CD14-positive monocyte (primary cell): ENCODE results near the gene ZNF79. TPM values are rescaled to one million over a fixed set of nuclear protein-coding genes. Genes with fewer than 3 reads are reported as not detected.

Experiments used
- DNase-seq, 3 donors: peaks; one replicate each; pipeline ENCODE4 v3.0.0-alpha.2; 2011 to 2022
- H2AFZ ChIP-seq: 2 replicates; pipeline ENCODE4 v1.6.0; 2012; ENCODE audit warnings: mild to moderate bottlenecking, low read depth, low read length, inconsistent platforms; ENCODE audit not compliant: insufficient read depth, poor library complexity, severe bottlenecking
- H3K27ac ChIP-seq, 2 donors: 1 replicate in 1 of 2; 2 replicates in 1 of 2; pipeline ENCODE4 v1.5.1; 2012 to 2013; ENCODE audit warnings: low read length in 2 of 2, control low read depth in 1 of 2, inconsistent platforms in 1 of 2, low read depth in 1 of 2, mild to moderate bottlenecking in 1 of 2
- H3K27me3 ChIP-seq, 2 donors: one replicate each; pipeline versions ENCODE4 v1.6.0 to v1.6.1; 2011 to 2013; ENCODE audit warnings: low read length in 2 of 2; ENCODE audit not compliant: control insufficient read depth in 2 of 2, insufficient read depth in 2 of 2
- H3K36me3 ChIP-seq, 2 donors: replicated peaks in 1 of 2; 1 replicate in 1 of 2; 2 replicates in 1 of 2; pipeline versions ENCODE4 v1.5.1 to v1.6.1; 2012 to 2013; ENCODE audit warnings: low read length in 2 of 2, control low read depth in 1 of 2, inconsistent platforms in 1 of 2, mild to moderate bottlenecking in 1 of 2; ENCODE audit not compliant: insufficient read depth in 2 of 2, control insufficient read depth in 1 of 2
- H3K4me1 ChIP-seq, 2 donors: 1 replicate in 1 of 2; 2 replicates in 1 of 2; pipeline versions ENCODE4 v1.5.1 to v1.6.1; 2012 to 2013; ENCODE audit warnings: low read length in 2 of 2, control low read depth in 1 of 2, inconsistent platforms in 1 of 2, mild to moderate bottlenecking in 1 of 2, moderate library complexity in 1 of 2; ENCODE audit not compliant: insufficient read depth in 2 of 2, control insufficient read depth in 1 of 2
- H3K4me2 ChIP-seq: replicated peaks from 2 replicates; pipeline ENCODE3; 2012; ENCODE audit warnings: low read length, moderate library complexity, mild to moderate bottlenecking; ENCODE audit not compliant: poor library complexity, severe bottlenecking; ENCODE audit errors: extremely low read depth
- H3K4me3 ChIP-seq, 3 experiments: fragments of 200-600 bp in 1 of 3; sonication (generic) in 1 of 3; replicated peaks in 1 of 3; 1 replicate in 2 of 3; 2 replicates in 1 of 3; pipeline ENCODE4 v1.5.1; 2011 to 2013; ENCODE audit warnings: low read length in 3 of 3, mild to moderate bottlenecking in 3 of 3, control low read depth in 2 of 3, low read depth in 2 of 3, inconsistent platforms in 1 of 3, moderate library complexity in 1 of 3
- H3K79me2 ChIP-seq: 2 replicates; pipeline ENCODE4 v1.6.0; 2012; ENCODE audit warnings: mild to moderate bottlenecking, control low read depth, inconsistent platforms, low read length, moderate library complexity; ENCODE audit not compliant: insufficient read depth
- H3K9ac ChIP-seq: 2 replicates; pipeline ENCODE4 v1.6.0; 2017; ENCODE audit warnings: low read length, mild to moderate bottlenecking; ENCODE audit not compliant: insufficient read depth, poor library complexity, severe bottlenecking
- H3K9me3 ChIP-seq, 2 donors: replicated peaks in 1 of 2; 1 replicate in 1 of 2; 2 replicates in 1 of 2; pipeline versions ENCODE4 v1.5.1 to v1.6.1; 2012 to 2013; ENCODE audit warnings: low read length in 2 of 2, control low read depth in 1 of 2; ENCODE audit not compliant: control insufficient read depth in 1 of 2, insufficient read depth in 1 of 2
- H4K20me1 ChIP-seq: 2 replicates; pipeline ENCODE4 v1.6.0; 2012; ENCODE audit warnings: mild to moderate bottlenecking, low read length, control low read depth, moderate library complexity; ENCODE audit not compliant: insufficient read depth
- H3K27ac Mint-ChIP-seq, 7 donors: one replicate each; pipeline ENCODE4 v1.8.0; 2020; ENCODE audit warnings: mild to moderate bottlenecking in 7 of 7, mixed read lengths in 7 of 7, moderate library complexity in 6 of 7, inconsistent platforms in 2 of 7
- H3K27me3 Mint-ChIP-seq, 3 donors: one replicate each; pipeline ENCODE4 v1.8.0; 2021 to 2022; ENCODE audit warnings: low read depth in 3 of 3, mild to moderate bottlenecking in 3 of 3, mixed read lengths in 3 of 3, moderate library complexity in 3 of 3, inconsistent platforms in 1 of 3
- H3K36me3 Mint-ChIP-seq, 2 donors: one replicate each; pipeline ENCODE4 v1.8.0; 2020; ENCODE audit warnings: mixed read lengths in 2 of 2, inconsistent platforms in 1 of 2, mild to moderate bottlenecking in 1 of 2
- H3K4me1 Mint-ChIP-seq: one replicate; pipeline ENCODE4 v1.8.0; 2020; ENCODE audit warnings: mild to moderate bottlenecking, mixed read lengths
- H3K4me3 Mint-ChIP-seq, 2 donors: one replicate each; pipeline ENCODE4 v1.8.0; 2020; ENCODE audit warnings: mild to moderate bottlenecking in 2 of 2, mixed read lengths in 2 of 2, moderate library complexity in 1 of 2
- H3K9me3 Mint-ChIP-seq, 7 donors: one replicate each; pipeline ENCODE4 v1.8.0; 2020 to 2022; ENCODE audit warnings: mixed read lengths in 7 of 7, mild to moderate bottlenecking in 6 of 7, moderate library complexity in 6 of 7, inconsistent platforms in 2 of 7
- WGBS: methylation state at CpG from one replicate; pipeline ENCODE4 v1.1.5; 2013; ENCODE audit warnings: missing lambda C conversion rate; ENCODE audit not compliant: insufficient coverage; 5-methylcytosine and 5-hydroxymethylcytosine counted together
- intact Hi-C, 2 donors: fragments of 100-400 bp; cut with micrococcal nuclease; formaldehyde crosslinking; loops; one replicate each; pipeline versions ENCODE4 v1.15.0 to v1.15.1; 2023
- polyA plus RNA-seq, 3 donors: library from polyadenylated mRNA; depleted of rRNA in 1 of 3; unstranded in 2 of 3; stranded (reverse) in 1 of 3; fragments of 300-500 nt in 2 of 3; fragments of >200 nt in 1 of 3; fragmentation: Illumina TruSeq in 2 of 3; gene quantifications; 1 replicate in 2 of 3; 2 replicates in 1 of 3; pipeline ENCODE4 v1.2.3, GENCODE V29; 2012 to 2021
- TF ChIP-seq, protein P1 (sequence below): fragments of 200-600 bp; IDR thresholded peaks from one replicate; pipeline ENCODE4 v1.8.0; 2022; ENCODE audit warnings: antibody characterized with exemption, mild to moderate bottlenecking

Gene ZNF79
- polyA plus RNA-seq, 3 donors, result 1.4 to 3.3 (median 2.0) TPM

DNA sequence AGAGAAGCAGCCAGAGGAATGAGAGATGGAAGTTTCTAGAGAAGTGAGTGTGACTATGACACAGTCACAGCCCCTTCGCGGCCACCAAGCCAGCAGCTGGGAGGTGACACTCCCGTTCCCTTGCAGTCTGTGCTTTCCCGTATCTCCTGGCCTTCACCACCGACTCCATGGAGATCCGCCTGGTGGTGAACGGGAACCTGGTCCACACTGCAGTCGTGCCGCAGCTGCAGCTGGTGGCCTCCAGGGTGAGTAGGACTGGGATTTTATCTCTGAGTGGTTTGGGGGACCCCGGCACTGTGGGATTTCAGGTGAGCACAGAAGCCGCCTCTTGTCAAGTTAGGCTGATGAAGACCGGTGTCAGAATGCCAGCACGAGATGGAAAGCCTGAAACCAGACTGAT is 39.3 kb upstream of the ZNF79 start:
- 94% methylated on average over 11 of the region's 13 CpGs for whole genome bisulfite sequencing
- no peak overlapping the region for H2AFZ ChIP-seq
- Mint-ChIP-seq H3K4me1 (peaks cover 15% of the 10 kb centered on the region), H3K27me3 (peaks cover 8 to 18% (median 9%) of the 10 kb centered on the region in 3 donors), H3K9me3 (peaks cover 0 to 4% (median under 1%) of the 10 kb centered on the region in 7 donors), H3K27ac (peak overlapping the region in 1 of 7 donors; percentile 72), H3K4me3 (no peak overlapping the region), H3K36me3 (no peaks in the 10 kb centered on the region)
- H3K4me3 ChIP-seq, result no peak overlapping the region
- no peak overlapping the region for H3K27ac ChIP-seq
- H4K20me1 ChIP-seq, result no peaks in the 10 kb centered on the region
- no peak overlapping the region for H3K4me2 ChIP-seq
- no peaks in the 10 kb centered on the region for H3K36me3 ChIP-seq
- H3K9ac ChIP-seq, result no peak overlapping the region
- no peaks in the 10 kb centered on the region for H3K79me2 ChIP-seq
- intact Hi-C loops, result no loop called here
- TF ChIP-seq, protein P1, sequence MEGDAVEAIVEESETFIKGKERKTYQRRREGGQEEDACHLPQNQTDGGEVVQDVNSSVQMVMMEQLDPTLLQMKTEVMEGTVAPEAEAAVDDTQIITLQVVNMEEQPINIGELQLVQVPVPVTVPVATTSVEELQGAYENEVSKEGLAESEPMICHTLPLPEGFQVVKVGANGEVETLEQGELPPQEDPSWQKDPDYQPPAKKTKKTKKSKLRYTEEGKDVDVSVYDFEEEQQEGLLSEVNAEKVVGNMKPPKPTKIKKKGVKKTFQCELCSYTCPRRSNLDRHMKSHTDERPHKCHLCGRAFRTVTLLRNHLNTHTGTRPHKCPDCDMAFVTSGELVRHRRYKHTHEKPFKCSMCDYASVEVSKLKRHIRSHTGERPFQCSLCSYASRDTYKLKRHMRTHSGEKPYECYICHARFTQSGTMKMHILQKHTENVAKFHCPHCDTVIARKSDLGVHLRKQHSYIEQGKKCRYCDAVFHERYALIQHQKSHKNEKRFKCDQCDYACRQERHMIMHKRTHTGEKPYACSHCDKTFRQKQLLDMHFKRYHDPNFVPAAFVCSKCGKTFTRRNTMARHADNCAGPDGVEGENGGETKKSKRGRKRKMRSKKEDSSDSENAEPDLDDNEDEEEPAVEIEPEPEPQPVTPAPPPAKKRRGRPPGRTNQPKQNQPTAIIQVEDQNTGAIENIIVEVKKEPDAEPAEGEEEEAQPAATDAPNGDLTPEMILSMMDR, result no peak
- H3K4me1 ChIP-seq, result peaks cover 14 to 15% of the 10 kb centered on the region in 2 donors
- H3K27me3 ChIP-seq, result no peaks in the 10 kb centered on the region
- no peak for DNase-seq
- H3K9me3 ChIP-seq, result peaks cover 0 to under 1% of the 10 kb centered on the region in 2 donors

DNA sequence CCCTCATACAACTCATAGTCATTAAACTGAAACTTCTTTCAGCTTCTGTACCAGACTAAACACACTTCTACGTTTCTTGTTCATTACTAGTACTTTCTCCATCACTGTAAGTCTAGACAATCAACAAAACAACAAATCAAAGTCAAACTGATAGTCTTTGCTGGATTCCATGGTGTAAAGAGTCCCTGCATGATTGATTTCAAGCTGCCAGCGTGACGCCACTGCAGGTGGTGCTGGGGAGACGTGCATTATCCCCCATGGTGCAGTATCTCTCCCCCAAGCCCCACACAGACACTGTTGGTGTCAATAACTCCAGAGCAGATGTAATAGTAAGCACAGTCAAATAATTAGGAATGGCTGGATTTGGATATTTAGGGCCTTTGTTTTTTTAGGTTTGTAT is 37.9 kb upstream of the ZNF79 start:
- Histone ChIP-seq H4K20me1 (no peaks in the 10 kb centered on the region), H3K27me3 (no peaks in the 10 kb centered on the region), H2AFZ (no peak overlapping the region), H3K9me3 (no peaks in the 10 kb centered on the region), H3K79me2 (no peaks in the 10 kb centered on the region), H3K4me2 (no peak overlapping the region), H3K36me3 (no peaks in the 10 kb centered on the region), H3K4me1 (peaks cover 14 to 15% of the 10 kb centered on the region in 2 donors), H3K9ac (no peak overlapping the region), H3K4me3 (no peak overlapping the region), H3K27ac (no peak overlapping the region)
- Mint-ChIP-seq H3K4me1 (peaks cover 16% of the 10 kb centered on the region), H3K36me3 (no peaks in the 10 kb centered on the region), H3K4me3 (no peak overlapping the region), H3K27me3 (peaks cover 10 to 18% (median 10%) of the 10 kb centered on the region in 3 donors), H3K27ac (no peak overlapping the region), H3K9me3 (peaks cover 0 to 2% (median 0%) of the 10 kb centered on the region in 7 donors)
- intact Hi-C loops, result no loop called here
- TF ChIP-seq, protein P1, result no peak
- DNase-seq, result no peak
- WGBS, result 100% methylated on average over 1 of the region's 4 CpGs
